ENCODE data around the gene ANTXR2.
A peak's percentile ranks its signal among the peaks of the same experiment; 100 is the strongest.

The ANTXR2 gene

GRCh38 chr4:79871961-79872360 is 201.1 kb downstream of the ANTXR2 start:
- no peak for DNase-seq (ENCODE audit: low spot score)

GRCh38 chr4:79869597-79870237 is 203.3 kb downstream of the ANTXR2 start:
- DNase-seq (ENCODE audit: low spot score), result peak; percentile 56

- DNase-seq (ENCODE audit: low spot score), result no peak
Measured at GRCh38 chr4:79865201-79865597, 207.8 kb downstream of the ANTXR2 start.

GRCh38 chr4:79864500-79865200 is 208.4 kb downstream of the ANTXR2 start:
- peak; percentile 74 for DNase-seq (ENCODE audit: low spot score)

GRCh38 chr4:79863333-79863732 is 209.7 kb downstream of the ANTXR2 start:
- no peak for DNase-seq (ENCODE audit: low spot score)

- DNase-seq (ENCODE audit: low spot score), result no peak
Measured at GRCh38 chr4:79862821-79863220, 210.2 kb downstream of the ANTXR2 start.

GRCh38 chr4:79857811-79858210 is 215.2 kb downstream of the ANTXR2 start:
- no peak for DNase-seq (ENCODE audit: low spot score)

GRCh38 chr4:79856196-79856595 is 216.8 kb downstream of the ANTXR2 start:
- no peak for DNase-seq (ENCODE audit: low spot score)

GRCh38 chr4:79854856-79855502 is 218.1 kb downstream of the ANTXR2 start:
- no peak for DNase-seq (ENCODE audit: low spot score)

GRCh38 chr4:79852305-79852730 is 220.7 kb downstream of the ANTXR2 start:
- DNase-seq (ENCODE audit: low spot score), result no peak

GRCh38 chr4:79851625-79852304 is 221.3 kb downstream of the ANTXR2 start:
- DNase-seq (ENCODE audit: low spot score), result no peak

All from SK-N-DZ (cell line).